Thyroid gland (tissue), 4 donors: ENCODE results near the gene OPN5. TPM values are rescaled to one million over a fixed set of nuclear protein-coding genes. Genes with fewer than 3 reads are reported as not detected.

ENCODE experiments used
- DNase-seq, 2 donors: peaks; one replicate each; pipeline ENCODE4 v3.0.0-alpha.2; 2019
- H3K27ac ChIP-seq, 3 donors: fragments of 200-600 bp; sonication (generic); 1 replicate in 2 of 3; 2 replicates in 1 of 3; pipeline ENCODE4 v1.5.1; 2016 to 2019; ENCODE audit warnings: mild to moderate bottlenecking in 1 of 3, moderate library complexity in 1 of 3
- H3K27me3 ChIP-seq: fragments of 200-600 bp; sonication (generic); one replicate; pipeline ENCODE4 v1.5.1; 2019
- H3K36me3 ChIP-seq, 2 donors: fragments of 200-600 bp; sonication (generic); one replicate each; pipeline ENCODE4 v1.5.1; 2016 to 2019
- H3K4me1 ChIP-seq, 2 donors: fragments of 200-600 bp; sonication (generic); one replicate each; pipeline ENCODE4 v1.5.1; 2017 to 2019
- H3K4me3 ChIP-seq, 3 donors: fragments of 200-600 bp; sonication (generic); replicated peaks in 1 of 3; 1 replicate in 2 of 3; 2 replicates in 1 of 3; pipeline ENCODE4 v1.5.1; 2016; ENCODE audit warnings: mild to moderate bottlenecking in 1 of 3
- H3K9me3 ChIP-seq: fragments of 200-600 bp; sonication (generic); one replicate; pipeline ENCODE4 v1.5.1; 2017
- POLR2A ChIP-seq, 2 donors: fragments of 450-650 bp; IDR thresholded peaks; one replicate each; pipeline ENCODE4 v1.6.1; 2017; ENCODE audit warnings: antibody characterized with exemption in 2 of 2, mild to moderate bottlenecking in 2 of 2, moderate library complexity in 1 of 2
- WGBS, 2 donors: methylation state at CpG; one replicate each; pipeline ENCODE4 v1.1.5; 2017; 5-methylcytosine and 5-hydroxymethylcytosine counted together
- intact Hi-C: fragments of 100-400 bp; cut with DNase I; formaldehyde crosslinking; loops from one replicate; pipeline ENCODE4 v1.15.1; 2023
- small RNA-seq: library from RNA; depleted of rRNA; stranded (forward); fragments of <200 nt; gene quantifications from one replicate; pipeline ENCODE3, GENCODE V24; 2016
- total RNA-seq, 4 donors: library from RNA; depleted of rRNA; stranded (reverse); fragments of >200 nt; gene quantifications; one replicate each; pipeline ENCODE4 v1.2.3, GENCODE V29; 2016
- TF ChIP-seq, protein P1 (sequence below), 6 experiments: fragments of 200-600 bp in 3 of 6; fragments of 450-650 bp in 3 of 6; sonication (generic) in 3 of 6; IDR thresholded peaks; one replicate each; pipeline ENCODE4 v1.5.1; 2016 to 2019; ENCODE audit warnings: antibody characterized with exemption in 6 of 6, mild to moderate bottlenecking in 2 of 6, inconsistent platforms in 1 of 6, moderate library complexity in 1 of 6

The OPN5 gene
- total RNA-seq, 4 donors from 2014 or later: not detected

DNA sequence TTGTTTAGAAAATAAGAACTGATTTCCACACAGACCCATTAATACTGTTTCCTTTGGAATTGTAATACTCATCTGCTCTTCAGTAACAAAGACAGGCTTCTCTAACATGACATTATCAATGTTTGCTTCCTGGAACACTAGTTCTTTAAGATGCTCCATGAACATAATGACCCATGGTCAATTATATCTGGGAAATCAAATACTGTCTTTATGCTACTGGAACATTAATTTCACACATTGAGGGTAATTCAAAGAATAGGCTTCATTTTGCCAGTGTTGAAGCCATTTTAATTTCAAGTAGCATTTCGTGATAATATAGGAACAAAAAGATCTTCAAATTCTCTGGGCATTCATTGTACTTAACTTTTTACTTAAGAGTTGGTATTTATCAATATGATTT, 80.9 kb downstream of the OPN5 start:
- H3K9me3 ChIP-seq: no peaks in the 10 kb centered on the region
- TF ChIP-seq POLR2A (IDR thresholded peaks at IDR 0.05): no peak
- TF ChIP-seq, protein P1, sequence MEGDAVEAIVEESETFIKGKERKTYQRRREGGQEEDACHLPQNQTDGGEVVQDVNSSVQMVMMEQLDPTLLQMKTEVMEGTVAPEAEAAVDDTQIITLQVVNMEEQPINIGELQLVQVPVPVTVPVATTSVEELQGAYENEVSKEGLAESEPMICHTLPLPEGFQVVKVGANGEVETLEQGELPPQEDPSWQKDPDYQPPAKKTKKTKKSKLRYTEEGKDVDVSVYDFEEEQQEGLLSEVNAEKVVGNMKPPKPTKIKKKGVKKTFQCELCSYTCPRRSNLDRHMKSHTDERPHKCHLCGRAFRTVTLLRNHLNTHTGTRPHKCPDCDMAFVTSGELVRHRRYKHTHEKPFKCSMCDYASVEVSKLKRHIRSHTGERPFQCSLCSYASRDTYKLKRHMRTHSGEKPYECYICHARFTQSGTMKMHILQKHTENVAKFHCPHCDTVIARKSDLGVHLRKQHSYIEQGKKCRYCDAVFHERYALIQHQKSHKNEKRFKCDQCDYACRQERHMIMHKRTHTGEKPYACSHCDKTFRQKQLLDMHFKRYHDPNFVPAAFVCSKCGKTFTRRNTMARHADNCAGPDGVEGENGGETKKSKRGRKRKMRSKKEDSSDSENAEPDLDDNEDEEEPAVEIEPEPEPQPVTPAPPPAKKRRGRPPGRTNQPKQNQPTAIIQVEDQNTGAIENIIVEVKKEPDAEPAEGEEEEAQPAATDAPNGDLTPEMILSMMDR (IDR thresholded peaks at IDR 0.05): no peak
- no peaks in the 10 kb centered on the region for H3K27me3 ChIP-seq
- WGBS, 2 donors: 83 to 97% methylated on average over 1 of the region's 1 CpG
- no peaks in the 10 kb centered on the region for H3K36me3 ChIP-seq
- H3K4me1 ChIP-seq: no peaks in the 10 kb centered on the region
- no peak overlapping the region for H3K4me3 ChIP-seq
- DNase-seq: no peak
- intact Hi-C loops: no loop called here
- H3K27ac ChIP-seq: no peak overlapping the region

DNA sequence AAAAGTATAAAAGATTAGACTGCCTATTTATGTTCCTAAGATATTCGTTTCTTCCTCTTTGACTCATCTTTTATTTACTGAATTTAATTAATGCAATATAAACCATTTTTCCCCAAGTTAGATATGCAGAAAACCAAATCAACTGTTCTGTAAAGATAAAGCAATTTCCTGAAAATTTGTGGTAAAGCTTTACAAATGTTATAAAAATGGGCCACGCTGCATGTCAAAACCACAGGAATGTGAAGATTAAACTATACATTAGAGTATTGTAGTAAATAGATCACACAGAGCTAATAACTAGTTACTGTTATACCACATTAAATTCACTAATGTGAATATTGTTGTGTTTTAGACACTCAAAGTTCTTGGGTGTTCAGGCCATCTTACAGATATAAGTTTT, 83.4 kb downstream of the OPN5 start:
- intact Hi-C loops: no loop called here
- H3K4me3 ChIP-seq: no peak overlapping the region
- no peak for DNase-seq
- TF ChIP-seq, protein P1 (IDR thresholded peaks at IDR 0.05): no peak
- no peak for TF ChIP-seq POLR2A (IDR thresholded peaks at IDR 0.05)
- H3K27me3 ChIP-seq: no peaks in the 10 kb centered on the region
- H3K36me3 ChIP-seq: no peaks in the 10 kb centered on the region
- 43 to 44% methylated on average over 2 of the region's 2 CpGs for WGBS, 2 donors
- no peaks in the 10 kb centered on the region for H3K4me1 ChIP-seq
- H3K27ac ChIP-seq: no peak overlapping the region
- H3K9me3 ChIP-seq: no peaks in the 10 kb centered on the region

DNA sequence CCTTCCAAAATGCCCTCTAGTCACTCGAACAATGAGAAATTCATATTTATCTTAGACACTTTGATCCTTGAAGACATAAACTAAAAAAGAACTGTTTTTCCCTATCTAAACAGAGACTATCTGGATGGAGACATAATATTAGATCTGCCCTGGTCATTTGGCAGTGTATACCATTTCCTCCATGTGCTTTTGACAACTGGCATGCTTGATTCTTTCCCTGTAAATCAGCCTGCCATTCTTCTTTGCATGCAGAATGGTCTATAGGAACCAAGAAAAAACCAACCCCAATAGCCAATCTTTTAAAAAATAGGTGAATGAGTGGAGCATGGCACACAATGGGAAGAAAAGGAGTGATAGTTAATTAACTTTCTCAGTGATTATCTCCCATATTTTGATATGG, 93.8 kb downstream of the OPN5 start:
- Histone ChIP-seq H3K4me1 (no peaks in the 10 kb centered on the region), H3K4me3 (no peak overlapping the region), H3K27me3 (no peaks in the 10 kb centered on the region), H3K27ac (no peak overlapping the region), H3K9me3 (no peaks in the 10 kb centered on the region), H3K36me3 (no peaks in the 10 kb centered on the region)
- TF ChIP-seq, protein P1 (IDR thresholded peaks at IDR 0.05): no peak
- TF ChIP-seq POLR2A (IDR thresholded peaks at IDR 0.05): no peak
- intact Hi-C loops: no loop called here
- no peak for DNase-seq
- WGBS, 2 donors: 87 to 90% methylated on average over 1 of the region's 1 CpG

Small RNAs within 50 kb of the gene (small RNA-seq; reads per million reads assigned to genes)
- not detected for gene RNU1-105P

Other genes starting within 250 kb of the OPN5 start
- under 1 TPM in 1 of 4 donors, not detected in 3; 0.13 TPM for gene ADGRF4, start 83.5 kb upstream of the OPN5 start, total RNA-seq